ENCODE results near the gene RHBDL1.
A peak's percentile ranks its signal among the peaks of the same experiment; 100 is the strongest.

The RHBDL1 gene

DNA sequence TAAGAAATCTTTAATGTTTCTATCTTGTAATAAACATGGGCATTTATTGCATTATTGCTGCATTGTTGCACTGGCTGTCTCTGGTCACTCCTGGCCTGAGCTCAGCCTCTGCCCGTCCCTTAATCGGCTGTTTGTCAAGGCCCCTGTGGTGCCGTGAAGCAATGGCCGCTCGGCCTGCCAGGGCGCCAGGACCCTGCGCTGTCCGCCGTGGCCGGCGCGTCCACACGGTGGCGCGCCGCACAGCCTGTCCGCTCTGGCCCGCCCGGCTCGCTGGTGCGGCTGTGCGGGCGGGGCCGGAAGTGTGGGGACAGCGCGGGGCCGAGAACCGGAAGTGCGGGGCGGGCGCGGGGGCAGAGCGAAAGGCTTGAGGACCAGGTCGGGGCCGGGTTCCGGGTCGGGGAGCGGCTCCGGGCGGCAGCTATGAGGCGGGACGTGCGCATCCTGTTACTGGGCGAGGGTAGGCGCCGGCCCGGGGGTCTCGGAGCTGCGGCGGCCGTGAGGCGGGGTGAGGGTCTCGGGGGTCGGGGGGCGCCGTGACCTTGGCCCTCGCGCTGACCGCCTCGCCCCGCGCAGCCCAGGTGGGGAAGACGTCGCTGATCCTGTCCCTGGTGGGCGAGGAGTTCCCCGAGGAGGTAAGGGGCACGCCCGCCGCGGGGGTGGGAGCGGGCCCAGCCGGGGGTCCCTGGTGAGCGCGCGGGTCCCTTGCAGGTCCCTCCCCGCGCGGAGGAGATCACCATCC, 7.5 kb upstream of the RHBDL1 start, which contains the start of gene RHOT2:
Gene RHOT2, plus strand, starts transcription at position 353 of the 739 bp plus-strand sequence. Its CDS starts 68 bp downstream, at position 421.
- Mint-ChIP-seq H3K4me3 (peak within 1 kb of the TSS; percentile 78 to 80), H3K4me1 (ENCODE audit: low read depth in 2 of 2) (peaks cover 3 to 10% of the 10 kb centered on the region in 2 donors), H3K27me3 (no peaks in the 10 kb centered on the region), H3K27ac (peak within 1 kb of the TSS; percentile 82 to 85), H3K9me3 (no peaks in the 10 kb centered on the region), H3K36me3 (ENCODE audit: insufficient read depth) (peaks cover 18% of the 10 kb centered on the region)
- DNase-seq (peak; percentile 89 to 94 (median 92)), ATAC-seq (replicated peaks) (peak; percentile 96)

DNA sequence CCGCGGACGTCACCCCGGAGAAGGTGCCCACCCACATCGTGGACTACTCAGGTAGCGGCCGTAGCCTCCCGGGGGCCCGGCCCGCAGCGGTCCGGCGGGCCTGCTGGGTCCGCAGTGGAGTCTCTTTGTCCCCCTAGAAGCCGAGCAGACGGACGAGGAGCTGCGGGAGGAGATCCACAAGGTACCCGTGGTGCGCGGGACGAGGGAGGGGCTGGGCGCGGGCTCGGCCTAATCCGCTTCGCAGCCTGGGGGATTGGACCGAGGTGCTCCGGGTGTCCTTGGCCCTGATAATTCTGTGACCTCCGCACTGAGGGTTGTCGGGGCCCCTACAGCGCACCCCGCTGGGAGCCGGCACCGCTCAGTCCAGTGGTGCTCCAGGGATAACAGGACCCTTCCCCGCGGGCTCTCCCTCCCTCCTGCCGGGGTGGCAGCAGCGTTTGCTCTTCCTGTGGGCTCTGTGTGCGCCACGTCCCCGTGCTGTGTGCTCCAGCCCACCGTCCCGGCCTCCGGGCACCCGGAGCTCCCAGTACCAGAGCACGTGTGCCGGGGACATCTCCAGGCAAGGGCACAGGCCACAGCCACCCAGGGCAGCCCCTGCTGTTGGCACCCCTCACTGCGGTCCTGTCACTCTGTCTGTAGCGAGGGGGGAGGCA, 6.8 kb upstream of the RHBDL1 start:
- no peak for DNase-seq
- no peaks in the 10 kb centered on the region for H3K9me3 Mint-ChIP-seq
- ATAC-seq (replicated peaks) = peak; percentile 8
- H3K4me3 Mint-ChIP-seq = peak overlapping the region; percentile 78 to 80
- H3K27me3 Mint-ChIP-seq = no peaks in the 10 kb centered on the region
- H3K27ac Mint-ChIP-seq = peak overlapping the region in 1 of 2 donors; percentile 32
- H3K4me1 Mint-ChIP-seq (ENCODE audit: low read depth in 2 of 2) = peaks cover 3 to 10% of the 10 kb centered on the region in 2 donors
- H3K36me3 Mint-ChIP-seq (ENCODE audit: insufficient read depth) = peaks cover 18% of the 10 kb centered on the region

- peaks cover 3 to 10% of the 10 kb centered on the region in 2 donors for H3K4me1 Mint-ChIP-seq (ENCODE audit: low read depth in 2 of 2)
- DNase-seq (no peak), ATAC-seq (replicated peaks) (no peak)
- H3K27ac Mint-ChIP-seq = peak overlapping the region in 1 of 2 donors; percentile 41
- no peaks in the 10 kb centered on the region for H3K9me3 Mint-ChIP-seq
- H3K4me3 Mint-ChIP-seq = peak overlapping the region; percentile 32 to 46
- H3K27me3 Mint-ChIP-seq = no peaks in the 10 kb centered on the region
- peaks cover 18% of the 10 kb centered on the region for H3K36me3 Mint-ChIP-seq (ENCODE audit: insufficient read depth)
Measured at GRCh38 chr16:669666-670065, 5.8 kb upstream of the RHBDL1 start.

GRCh38 chr16:670485-671352, 4.8 kb upstream of the RHBDL1 start:
- peaks cover 7 to 16% of the 10 kb centered on the region in 2 donors for H3K4me1 Mint-ChIP-seq (ENCODE audit: low read depth in 2 of 2)
- H3K4me3 Mint-ChIP-seq = no peak overlapping the region
- H3K27me3 Mint-ChIP-seq = peaks cover 0 to 6% of the 10 kb centered on the region in 2 donors
- DNase-seq (no peak), ATAC-seq (replicated peaks) (no peak)
- H3K27ac Mint-ChIP-seq = no peak overlapping the region
- H3K36me3 Mint-ChIP-seq (ENCODE audit: insufficient read depth) = peaks cover 18% of the 10 kb centered on the region
- no peaks in the 10 kb centered on the region for H3K9me3 Mint-ChIP-seq

- H3K27me3 Mint-ChIP-seq = peaks cover 0 to 6% of the 10 kb centered on the region in 2 donors
- H3K9me3 Mint-ChIP-seq = no peaks in the 10 kb centered on the region
Measured at GRCh38 chr16:671353-672131, 3.9 kb upstream of the RHBDL1 start.

DNA sequence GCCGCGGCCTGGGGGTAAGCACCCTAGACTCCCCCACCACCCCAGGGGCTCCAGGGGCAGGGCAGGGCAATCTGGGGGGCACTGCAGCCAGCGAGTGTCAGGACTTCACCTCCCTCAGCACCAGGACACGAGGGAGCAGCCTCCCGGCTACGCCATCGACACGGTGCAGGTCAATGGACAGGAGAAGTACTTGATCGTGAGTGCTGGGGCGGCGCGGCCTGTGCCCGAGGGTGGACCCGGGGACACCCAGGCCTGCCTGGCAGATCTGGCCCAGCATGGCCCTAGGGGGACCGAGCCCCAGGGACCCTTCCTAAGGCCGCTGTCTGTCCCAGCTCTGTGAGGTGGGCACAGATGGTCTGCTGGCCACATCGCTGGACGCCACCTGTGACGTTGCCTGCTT, 3.1 kb upstream of the RHBDL1 start:
- H3K9me3 Mint-ChIP-seq = no peaks in the 10 kb centered on the region
- H3K4me1 Mint-ChIP-seq (ENCODE audit: low read depth in 2 of 2) = peaks cover 7 to 18% of the 10 kb centered on the region in 2 donors
- peaks cover 0 to 6% of the 10 kb centered on the region in 2 donors for H3K27me3 Mint-ChIP-seq
- H3K36me3 Mint-ChIP-seq (ENCODE audit: insufficient read depth) = peaks cover 18% of the 10 kb centered on the region
- no peak overlapping the region for H3K27ac Mint-ChIP-seq
- no peak overlapping the region for H3K4me3 Mint-ChIP-seq
- DNase-seq = no peak
- ATAC-seq (replicated peaks) = no peak

More at GRCh38 chr16:671353-672131, 3.9 kb upstream of the RHBDL1 start:
- no peak for ATAC-seq (replicated peaks)
- H3K36me3 Mint-ChIP-seq (ENCODE audit: insufficient read depth) = peaks cover 18% of the 10 kb centered on the region
- peaks cover 7 to 16% of the 10 kb centered on the region in 2 donors for H3K4me1 Mint-ChIP-seq (ENCODE audit: low read depth in 2 of 2)
- H3K27ac Mint-ChIP-seq = no peak overlapping the region
- DNase-seq = no peak
- no peak overlapping the region for H3K4me3 Mint-ChIP-seq

GRCh38 chr16:672851-673250, 2.6 kb upstream of the RHBDL1 start:
- peaks cover 16% of the 10 kb centered on the region for H3K36me3 Mint-ChIP-seq (ENCODE audit: insufficient read depth)

DNA sequence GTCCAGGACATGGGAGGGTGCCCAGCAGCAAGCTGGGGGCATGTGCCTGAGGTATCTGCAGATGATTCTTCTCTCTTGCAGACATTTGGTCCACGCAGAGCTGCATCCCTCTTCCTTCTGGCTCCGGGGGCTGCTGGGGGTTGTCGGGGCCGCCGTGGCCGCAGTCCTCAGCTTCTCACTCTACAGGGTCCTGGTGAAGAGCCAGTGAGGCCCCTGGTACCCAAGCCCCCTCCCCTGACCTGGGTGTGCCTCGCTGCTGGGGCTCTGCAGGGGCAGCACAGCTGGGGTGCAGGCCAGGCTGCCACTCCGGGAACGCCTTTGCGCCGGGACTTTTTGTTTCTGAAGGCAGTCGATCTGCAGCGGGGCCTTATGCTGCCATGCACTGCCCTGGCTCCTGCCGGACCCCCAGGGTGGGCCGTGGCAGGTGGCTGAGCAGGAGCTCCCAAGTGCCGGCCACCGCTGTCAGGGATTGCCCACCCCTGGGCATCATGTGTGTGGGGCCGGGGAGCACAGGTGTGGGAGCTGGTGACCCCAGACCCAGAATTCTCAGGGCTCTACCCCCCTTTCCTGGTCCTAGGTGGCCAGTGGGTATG, 2.0 kb upstream of the RHBDL1 start:
- H3K9me3 Mint-ChIP-seq = no peaks in the 10 kb centered on the region
- peaks cover 0 to 6% of the 10 kb centered on the region in 2 donors for H3K27me3 Mint-ChIP-seq
- ATAC-seq (replicated peaks) = no peak
- no peak overlapping the region for H3K4me3 Mint-ChIP-seq
- H3K4me1 Mint-ChIP-seq (ENCODE audit: low read depth in 2 of 2) = peaks cover 7 to 16% of the 10 kb centered on the region in 2 donors
- DNase-seq = no peak
- H3K36me3 Mint-ChIP-seq (ENCODE audit: insufficient read depth) = peaks cover 13% of the 10 kb centered on the region
- no peak overlapping the region for H3K27ac Mint-ChIP-seq

More at GRCh38 chr16:672851-673250, 2.6 kb upstream of the RHBDL1 start:
- no peak overlapping the region for H3K27ac Mint-ChIP-seq
- H3K9me3 Mint-ChIP-seq = no peaks in the 10 kb centered on the region
- H3K4me3 Mint-ChIP-seq = no peak overlapping the region
- DNase-seq (no peak), ATAC-seq (replicated peaks) (no peak)
- peaks cover 0 to 6% of the 10 kb centered on the region in 2 donors for H3K27me3 Mint-ChIP-seq
- peaks cover 7 to 16% of the 10 kb centered on the region in 2 donors for H3K4me1 Mint-ChIP-seq (ENCODE audit: low read depth in 2 of 2)

DNA sequence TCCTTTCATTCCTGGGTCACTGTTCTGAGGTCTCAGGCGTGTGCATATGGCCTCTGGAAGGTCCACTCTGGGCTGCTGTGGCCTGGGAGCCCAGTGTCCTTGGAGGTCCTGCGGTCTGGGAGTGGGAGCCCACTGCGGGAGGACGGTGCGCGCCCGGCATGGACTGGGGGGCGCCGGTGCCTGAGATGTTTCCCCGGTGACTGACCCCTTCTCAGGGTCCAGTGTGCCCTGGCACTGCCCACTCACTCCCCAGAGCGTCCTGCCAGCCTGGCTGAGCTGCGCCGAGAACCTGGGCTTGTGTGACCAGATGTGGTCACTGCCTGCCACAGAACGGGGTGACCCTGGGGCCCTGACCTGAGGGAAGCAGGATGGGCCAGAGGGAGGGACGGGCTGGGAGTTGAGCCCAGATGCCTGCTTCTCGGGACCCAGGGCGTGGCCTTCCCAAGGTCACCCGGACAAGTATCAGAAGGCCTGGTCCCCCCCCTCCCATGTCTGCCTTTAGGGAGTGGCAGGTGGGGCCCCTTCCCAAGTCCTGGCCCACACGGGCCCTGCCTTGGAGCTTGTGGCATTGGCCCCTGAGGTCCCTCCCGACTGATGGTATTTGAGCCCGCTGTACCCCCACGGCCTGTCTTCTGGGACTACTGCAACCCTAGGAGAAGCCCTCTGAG, 1.1 kb upstream of the RHBDL1 start:
- no peak for DNase-seq
- peaks cover 5 to 17% of the 10 kb centered on the region in 2 donors for H3K4me1 Mint-ChIP-seq (ENCODE audit: low read depth in 2 of 2)
- peaks cover 0 to 6% of the 10 kb centered on the region in 2 donors for H3K27me3 Mint-ChIP-seq
- peak overlapping the region in 1 of 2 donors; percentile 46 for H3K27ac Mint-ChIP-seq
- no peaks in the 10 kb centered on the region for H3K9me3 Mint-ChIP-seq
- no peak for ATAC-seq (replicated peaks)
- peak overlapping the region in 1 of 2 donors; percentile 48 for H3K4me3 Mint-ChIP-seq
- peaks cover 9% of the 10 kb centered on the region for H3K36me3 Mint-ChIP-seq (ENCODE audit: insufficient read depth)

- H3K4me3 Mint-ChIP-seq = no peak overlapping the region
- peaks cover 2% of the 10 kb centered on the region for H3K36me3 Mint-ChIP-seq (ENCODE audit: insufficient read depth)
- H3K27ac Mint-ChIP-seq = no peak overlapping the region
- H3K4me1 Mint-ChIP-seq (ENCODE audit: low read depth in 2 of 2) = peaks cover 8 to 18% of the 10 kb centered on the region in 2 donors
- peaks cover 0 to 6% of the 10 kb centered on the region in 2 donors for H3K27me3 Mint-ChIP-seq
- H3K9me3 Mint-ChIP-seq = no peaks in the 10 kb centered on the region
- no peak for ATAC-seq (replicated peaks)
- no peak for DNase-seq
Measured at GRCh38 chr16:675884-676564, 553 bp downstream of the RHBDL1 start.

DNA sequence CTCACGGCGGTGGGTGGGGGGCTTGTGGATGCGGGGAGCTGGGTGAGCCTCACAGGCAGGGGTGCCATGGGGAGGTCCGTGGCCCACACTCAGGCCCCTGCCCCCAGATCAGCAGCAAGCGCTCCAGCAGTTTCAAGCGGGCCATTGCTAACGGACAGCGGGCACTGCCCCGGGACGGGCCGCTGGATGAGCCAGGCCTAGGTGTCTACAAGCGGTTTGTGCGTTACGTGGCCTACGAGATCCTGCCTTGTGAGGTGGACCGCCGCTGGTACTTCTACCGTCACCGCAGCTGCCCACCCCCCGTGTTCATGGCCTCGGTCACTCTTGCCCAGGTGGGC, 1.1 kb downstream of the RHBDL1 start:
- Mint-ChIP-seq H3K36me3 (ENCODE audit: insufficient read depth) (peaks cover 7% of the 10 kb centered on the region), H3K4me3 (no peak overlapping the region), H3K9me3 (no peaks in the 10 kb centered on the region), H3K27me3 (peaks cover 0 to 6% of the 10 kb centered on the region in 2 donors), H3K4me1 (ENCODE audit: low read depth in 2 of 2) (peaks cover 8 to 22% of the 10 kb centered on the region in 2 donors), H3K27ac (no peak overlapping the region)
- ATAC-seq (replicated peaks) (no peak), DNase-seq (no peak)

All from effector memory CD8-positive, alpha-beta T cell (primary cell).